SK-N-SH (cell line): ENCODE measurements around the gene RASSF3. TPM values are rescaled to one million over a fixed set of nuclear protein-coding genes. Genes with fewer than 3 reads are reported as not detected.

Source experiments
- CTCF ChIA-PET: fragments of 300-600, 350-600 bp; formaldehyde crosslinking; extraction: SDS; loops from one replicate; lab custom pipeline; 2021; lab: Yijun Ruan, JAX
- POLR2A ChIA-PET: fragments of 350-600 bp; sonication (Branson Sonifier 250); formaldehyde crosslinking; extraction: SDS; loops from one replicate; lab custom pipeline; 2020; ENCODE audit warnings: antibody characterized with exemption, inconsistent platforms; lab: Yijun Ruan, JAX
- DNase-seq: peaks from one replicate; pipeline ENCODE4 v3.0.0; 2012
- H2AFZ ChIP-seq: fragments of 200-600 bp; sonication (generic); 2 replicates; pipeline ENCODE4 v1.8.1; 2016; ENCODE audit warnings: antibody characterized with exemption, mild to moderate bottlenecking, low read depth
- H3F3A ChIP-seq: fragments of 200-600 bp; sonication (generic); replicated peaks from 2 replicates; pipeline ENCODE3; 2016; ENCODE audit warnings: antibody characterized with exemption, mild to moderate bottlenecking; ENCODE audit not compliant: insufficient read depth
- H3K27ac ChIP-seq, 2 experiments: fragments of 200-500 bp in 1 of 2; fragments of 200-600 bp in 1 of 2; sonication (Bioruptor generic) in 1 of 2; sonication (generic), shearing (Covaris generic) in 1 of 2; 2 replicates each; pipeline versions ENCODE4 v1.5.1 to v1.6.1; 2014 to 2016; ENCODE audit warnings: low read depth in 2 of 2, inconsistent platforms in 1 of 2, low read length in 1 of 2, mild to moderate bottlenecking in 1 of 2, mixed read lengths in 1 of 2
- H3K27me3 ChIP-seq: fragments of 200-600 bp; sonication (generic), shearing (Covaris generic); 2 replicates; pipeline ENCODE4 v1.6.1; 2016; ENCODE audit warnings: mixed run types; ENCODE audit not compliant: insufficient read depth
- H3K36me3 ChIP-seq, 2 experiments: fragments of 200-500 bp in 1 of 2; fragments of 200-600 bp in 1 of 2; sonication (Bioruptor generic) in 1 of 2; sonication (generic) in 1 of 2; replicated peaks in 1 of 2; 2 replicates each; pipeline versions ENCODE3 to v1.5.1; 2014 to 2016; ENCODE audit warnings: low read length in 1 of 2, mild to moderate bottlenecking in 1 of 2; ENCODE audit not compliant: insufficient read depth in 2 of 2, control insufficient read depth in 1 of 2
- H3K4me1 ChIP-seq, 2 experiments: fragments of 200-500 bp in 1 of 2; fragments of 200-600 bp in 1 of 2; sonication (Bioruptor generic) in 1 of 2; sonication (generic), shearing (Covaris generic) in 1 of 2; 2 replicates each; pipeline versions ENCODE4 v1.5.1 to v1.6.1; 2014 to 2016; ENCODE audit warnings: low read depth in 1 of 2, low read length in 1 of 2, mixed run types in 1 of 2; ENCODE audit not compliant: insufficient read depth in 2 of 2, control insufficient read depth in 1 of 2
- H3K4me2 ChIP-seq: fragments of 200-600 bp; sonication (generic), shearing (Covaris generic); 2 replicates; pipeline ENCODE4 v1.6.1; 2017; ENCODE audit warnings: mixed run types
- H3K4me3 ChIP-seq, 2 experiments: fragments of 200-500 bp in 1 of 2; fragments of 200-600 bp in 1 of 2; sonication (Bioruptor generic) in 1 of 2; sonication (generic), shearing (Covaris generic) in 1 of 2; 2 replicates each; pipeline versions ENCODE4 v1.5.1 to v1.8.1; 2014 to 2016; ENCODE audit warnings: low read depth in 2 of 2, inconsistent platforms in 1 of 2, low read length in 1 of 2, mild to moderate bottlenecking in 1 of 2, mixed read lengths in 1 of 2, moderate library complexity in 1 of 2
- H3K79me2 ChIP-seq: fragments of 200-600 bp; sonication (generic); 2 replicates; pipeline ENCODE4 v1.8.1; 2017; ENCODE audit warnings: mild to moderate bottlenecking; ENCODE audit not compliant: insufficient read depth
- H3K9ac ChIP-seq: fragments of 200-600 bp; sonication (generic); 2 replicates; pipeline ENCODE4 v1.6.1; 2017; ENCODE audit warnings: mixed run types
- H3K9me2 ChIP-seq: fragments of 200-600 bp; sonication (generic); 2 replicates; pipeline ENCODE4 v1.6.1; 2017; ENCODE audit warnings: mixed run types
- H3K9me3 ChIP-seq: fragments of 200-600 bp; sonication (generic); 2 replicates; pipeline ENCODE4 v1.6.1; 2017; ENCODE audit warnings: mixed run types, mild to moderate bottlenecking, moderate library complexity
- H4K20me1 ChIP-seq: fragments of 200-600 bp; sonication (generic); 2 replicates; pipeline ENCODE4 v1.6.1; 2017; ENCODE audit warnings: mild to moderate bottlenecking, mixed run types; ENCODE audit not compliant: insufficient read depth
- CHD2 ChIP-seq: fragments of 150-350 bp; IDR thresholded peaks from 2 replicates; pipeline ENCODE4 v1.6.1; 2018; ENCODE audit warnings: low read length; ENCODE audit not compliant: partially characterized antibody
- CTCF ChIP-seq: fragments of 200-600 bp; sonication (generic); IDR thresholded peaks from 2 replicates; pipeline ENCODE4 v1.6.1; 2017; ENCODE audit warnings: antibody characterized with exemption, mild to moderate bottlenecking, moderate library complexity
- ELF1 ChIP-seq: IDR thresholded peaks from 2 replicates; pipeline ENCODE4 v1.4.0; 2012
- EP300 ChIP-seq, 2 experiments: IDR thresholded peaks; 2 replicates each; pipeline versions ENCODE4 v1.4.0 to v1.6.1; 2012; ENCODE audit warnings: borderline replicate concordance in 1 of 2, low read depth in 1 of 2, low read length in 1 of 2
- FOSL2 ChIP-seq: IDR thresholded peaks from 2 replicates; pipeline ENCODE4 v1.4.0; 2012; ENCODE audit warnings: low read depth, mild to moderate bottlenecking, moderate library complexity, borderline replicate concordance
- FOXM1 ChIP-seq: IDR thresholded peaks from 2 replicates; pipeline ENCODE4 v1.4.0; 2012; ENCODE audit warnings: low read depth, mild to moderate bottlenecking
- GABPA ChIP-seq: IDR thresholded peaks from 2 replicates; pipeline ENCODE4 v1.4.0; 2012; ENCODE audit warnings: low read depth, mild to moderate bottlenecking
- IRF3 ChIP-seq: fragments of 150-350 bp; IDR thresholded peaks from 2 replicates; pipeline ENCODE4 v1.6.1; 2016; ENCODE audit warnings: mild to moderate bottlenecking, low read depth, low read length
- MAX ChIP-seq: IDR thresholded peaks from 2 replicates; pipeline ENCODE4 v1.4.0; 2012; ENCODE audit warnings: low read depth
- MXI1 ChIP-seq: IDR thresholded peaks from 2 replicates; pipeline ENCODE4 v1.6.1; 2012; ENCODE audit warnings: mild to moderate bottlenecking, low read depth, low read length, improper control_type of control experiment
- NFIC ChIP-seq: IDR thresholded peaks from 2 replicates; pipeline ENCODE4 v1.4.0; 2012; ENCODE audit warnings: borderline replicate concordance
- PBX3 ChIP-seq: IDR thresholded peaks from 2 replicates; pipeline ENCODE4; 2012
- RCOR1 ChIP-seq: fragments of 150-350 bp; IDR thresholded peaks from 2 replicates; pipeline ENCODE4 v1.6.1; 2017; ENCODE audit warnings: antibody characterized with exemption, low read length
- RFX5 ChIP-seq: IDR thresholded peaks from 2 replicates; pipeline ENCODE4 v1.6.1; 2012; ENCODE audit warnings: mild to moderate bottlenecking, improper control_type of control experiment, low read length
- RXRA ChIP-seq: IDR thresholded peaks from 2 replicates; pipeline ENCODE4 v1.4.0; 2012; ENCODE audit warnings: low read depth, mild to moderate bottlenecking, borderline replicate concordance
- SIN3A ChIP-seq: IDR thresholded peaks from 2 replicates; pipeline ENCODE4 v1.6.1; 2012; ENCODE audit warnings: low read depth, mild to moderate bottlenecking, low read length, moderate library complexity, borderline replicate concordance
- SMC3 ChIP-seq: IDR thresholded peaks from 2 replicates; pipeline ENCODE4 v1.6.1; 2012; ENCODE audit warnings: low read depth, low read length, improper control_type of control experiment
- TAF1 ChIP-seq: IDR thresholded peaks from 2 replicates; pipeline ENCODE4 v1.6.1; 2012; ENCODE audit warnings: low read depth, mild to moderate bottlenecking, low read length, moderate library complexity, borderline replicate concordance
- TCF12 ChIP-seq: IDR thresholded peaks from 2 replicates; pipeline ENCODE4 v1.4.0; 2012
- TEAD4 ChIP-seq: IDR thresholded peaks from 2 replicates; pipeline ENCODE4 v1.4.0; 2012; ENCODE audit warnings: mild to moderate bottlenecking, borderline replicate concordance; ENCODE audit not compliant: insufficient read depth
- USF2 ChIP-seq: fragments of 150-350 bp; IDR thresholded peaks from 2 replicates; pipeline ENCODE4 v1.6.1; 2017; ENCODE audit warnings: antibody characterized with exemption, low read length, low read depth, borderline replicate concordance
- YY1 ChIP-seq: IDR thresholded peaks from 2 replicates; pipeline ENCODE4 v1.4.0; 2012; ENCODE audit warnings: low read depth, mild to moderate bottlenecking
- WGBS: methylation state at CpG from one replicate; pipeline ENCODE4 v1.1.6; 2017; ENCODE audit warnings: low lambda C conversion rate; 5-methylcytosine and 5-hydroxymethylcytosine counted together
- polyA plus RNA-seq, 3 experiments: library from polyadenylated mRNA; depleted of rRNA; stranded (reverse); fragments of >200 nt; gene quantifications; 2 replicates each; pipeline ENCODE4 v1.2.3, GENCODE V29; 2012

RASSF3 gene
- polyA plus RNA-seq, 1 of the 3 experiments (the other 2 are of a cell fraction): 11.1 TPM

- H3K4me3 ChIP-seq: no peak overlapping the region
- H3K27ac ChIP-seq: no peak overlapping the region
- CTCF ChIA-PET: interaction anchor here (2.2 kb wide), 1 partner anchor 25 kb away, joined by 8 read pairs; no protein-coding TSS in a partner anchor
- H3K79me2 ChIP-seq: no peaks in the 10 kb centered on the region
- no peaks in the 10 kb centered on the region for H3K9me2 ChIP-seq
- H3K9me3 ChIP-seq: no peaks in the 10 kb centered on the region
- TF ChIP-seq RFX5: no peak
- no peak for TF ChIP-seq FOSL2
- no peak for TF ChIP-seq PBX3
- TF ChIP-seq EP300 (IDR thresholded peaks at IDR 0.05; ENCODE audit: borderline replicate concordance in 1 of 2, low read depth in 1 of 2, low read length in 1 of 2): no peak
- TF ChIP-seq ELF1: no peak
- no peak for TF ChIP-seq RXRA
- TF ChIP-seq FOXM1: no peak
- no peak for TF ChIP-seq TCF12
- TF ChIP-seq SIN3A: no peak
- TF ChIP-seq NFIC: no peak
- DNase-seq: no peak
- H2AFZ ChIP-seq: no peak overlapping the region
- H3K9ac ChIP-seq: no peak overlapping the region
- no peak overlapping the region for H3K4me2 ChIP-seq
- POLR2A ChIA-PET: no interaction called here
- H4K20me1 ChIP-seq: no peaks in the 10 kb centered on the region
- H3K27me3 ChIP-seq: no peaks in the 10 kb centered on the region
- H3K36me3 ChIP-seq: peaks cover 42 to 68% of the 10 kb centered on the region in 2 experiments
- H3K4me1 ChIP-seq: no peaks in the 10 kb centered on the region; a peak in 1 of 4 replicates
- no peaks in the 10 kb centered on the region for H3F3A ChIP-seq
- 80% methylated on average over 4 of the region's 4 CpGs for WGBS
Measured at GRCh38 chr12:64722835-64723234, 112.5 kb downstream of the RASSF3 start.

- Histone ChIP-seq H3K27me3 (no peaks in the 10 kb centered on the region), H3K27ac (no peak overlapping the region), H3K4me3 (no peak overlapping the region), H2AFZ (no peak overlapping the region), H3K9me2 (no peaks in the 10 kb centered on the region), H3K79me2 (no peaks in the 10 kb centered on the region), H3F3A (no peaks in the 10 kb centered on the region), H3K4me1 (no peaks in the 10 kb centered on the region; a peak in 1 of 4 replicates), H3K9me3 (no peaks in the 10 kb centered on the region), H3K36me3 (peaks cover 42 to 67% of the 10 kb centered on the region in 2 experiments), H4K20me1 (no peaks in the 10 kb centered on the region), H3K9ac (no peak overlapping the region), H3K4me2 (no peak overlapping the region)
- ChIA-PET CTCF (interaction anchor here (2.2 kb wide), 1 partner anchor 26 kb away, joined by 8 read pairs; no protein-coding TSS in a partner anchor), POLR2A (no interaction called here)
- no peak for DNase-seq
- WGBS: 96% methylated on average over 2 of the region's 2 CpGs
- TF ChIP-seq RXRA (no peak), IRF3 (no peak), CHD2 (no peak), MXI1 (no peak), FOSL2 (no peak), GABPA (no peak), RCOR1 (no peak), SMC3 (no peak), TAF1 (no peak), SIN3A (no peak), USF2 (no peak), CTCF (no peak), MAX (no peak), YY1 (no peak), TEAD4 (no peak)
Measured at GRCh38 chr12:64723630-64724029, 113.3 kb downstream of the RASSF3 start.
